Panc1 (cell line): Measurements from ENCODE around the gene GTF2H1. TPM values are rescaled to one million over a fixed set of nuclear protein-coding genes. Genes with fewer than 3 reads are reported as not detected.

Experiments used
- ATAC-seq: fragments of 200-7000 bp; cut with Tn5 transposase; 2 replicates; pipeline ENCODE4 v1.9.1; 2020; ENCODE audit warnings: mild to moderate bottlenecking, moderate library complexity
- BruUV-seq: library from RNA; stranded (reverse); fragments of 400-500 nt; replicated peaks from 2 replicates; lab custom pipeline; 2021; lab: Mats Ljungman, UMichigan
- CTCF ChIA-PET: fragments of 300-600 bp; sonication (Branson Sonifier 250); formaldehyde crosslinking; loops from one replicate; lab custom pipeline; 2022; ENCODE audit warnings: antibody characterized with exemption; lab: Charles Lee
- POLR2A ChIA-PET: fragments of 300-600 bp; sonication (Branson Sonifier 250); formaldehyde crosslinking; loops from one replicate; lab custom pipeline; 2022; ENCODE audit warnings: antibody characterized with exemption; lab: Charles Lee
- DNase-seq: peaks from one replicate; pipeline ENCODE4 v3.0.0-alpha.2; 2010; ENCODE audit warnings: low read depth, low spot score
- H3K27ac ChIP-seq: 2 replicates; pipeline ENCODE4 v1.5.1; 2011; ENCODE audit warnings: mild to moderate bottlenecking, low read length, inconsistent platforms
- H3K27me3 ChIP-seq: fragments of 200-500 bp; sonication (Bioruptor generic); 2 replicates; pipeline ENCODE4 v1.6.0; 2014; ENCODE audit warnings: low read length, inconsistent platforms; ENCODE audit not compliant: control insufficient read depth, insufficient read depth
- H3K36me3 ChIP-seq: fragments of 200-500 bp; sonication (Bioruptor generic); 2 replicates; pipeline ENCODE4 v1.5.1; 2014; ENCODE audit warnings: inconsistent platforms, mild to moderate bottlenecking, low read length, moderate library complexity; ENCODE audit not compliant: control insufficient read depth, insufficient read depth
- H3K4me1 ChIP-seq: 2 replicates; pipeline ENCODE4 v1.5.1; 2011; ENCODE audit warnings: inconsistent platforms, mild to moderate bottlenecking, low read length, moderate library complexity; ENCODE audit not compliant: control insufficient read depth, insufficient read depth
- H3K4me3 ChIP-seq, 2 experiments: 2 replicates each; pipeline ENCODE4 v1.5.1; 2011 to 2012; ENCODE audit warnings: low read depth in 2 of 2, low read length in 2 of 2, mild to moderate bottlenecking in 2 of 2, inconsistent platforms in 1 of 2, moderate library complexity in 1 of 2
- H3K9me3 ChIP-seq: fragments of 200-500 bp; sonication (Bioruptor generic); 2 replicates; pipeline ENCODE4 v1.5.1; 2014; ENCODE audit warnings: low read depth, mild to moderate bottlenecking, inconsistent platforms, low read length, moderate library complexity; ENCODE audit not compliant: control insufficient read depth, insufficient read depth
- CTCF ChIP-seq: fragments of 450-650 bp; IDR thresholded peaks from 2 replicates; pipeline ENCODE4 v1.5.1; 2017; ENCODE audit warnings: mild to moderate bottlenecking
- POLR2AphosphoS5 ChIP-seq: IDR thresholded peaks from 2 replicates; pipeline ENCODE4 v1.6.1; 2012; ENCODE audit warnings: mild to moderate bottlenecking, low read depth, low read length, moderate library complexity
- REST ChIP-seq, 2 experiments: IDR thresholded peaks; 2 replicates each; pipeline ENCODE4 v1.6.1; 2011 to 2012; ENCODE audit warnings: low read depth in 2 of 2, control low read depth in 1 of 2, low read length in 1 of 2, mild to moderate bottlenecking in 1 of 2, moderate library complexity in 1 of 2; ENCODE audit not compliant: insufficient read depth in 1 of 2
- SIN3A ChIP-seq: IDR thresholded peaks from 2 replicates; pipeline ENCODE4 v1.6.1; 2012; ENCODE audit warnings: low read depth, mild to moderate bottlenecking, low read length, moderate library complexity, borderline replicate concordance; ENCODE audit not compliant: insufficient read depth
- TCF7L2 ChIP-seq: IDR thresholded peaks from 2 replicates; pipeline ENCODE4 v1.6.1; 2011; ENCODE audit warnings: mild to moderate bottlenecking, low read depth, low read length, inconsistent platforms
- in situ Hi-C: cut with HindIII; loops from 2 replicates; pipeline ENCODE4 v1.10.0; 2016; ENCODE audit warnings: low sequenced_read_pairs, low pct_unique_long_range_greater_than_20kb
- intact Hi-C: fragments of 100-400 bp; cut with micrococcal nuclease; formaldehyde crosslinking; loops from one replicate; pipeline ENCODE4 v1.10.0; 2022; ENCODE audit not compliant: unreplicated experiment
- total RNA-seq: library from RNA; stranded (reverse); gene quantifications from one replicate; pipeline ENCODE4 v1.2.1, GENCODE V29; 2021; ENCODE audit not compliant: unreplicated experiment

The GTF2H1 gene
- total RNA-seq, 1 experiment from 2014 or later, result 60.6 TPM

- Histone ChIP-seq H3K27me3 (no peaks in the 10 kb centered on the region), H3K9me3 (no peaks in the 10 kb centered on the region), H3K4me1 (no peaks in the 10 kb centered on the region), H3K27ac (no peak overlapping the region), H3K36me3 (peaks cover 48% of the 10 kb centered on the region), H3K4me3 (no peak overlapping the region)
- DNase-seq (no peak), ATAC-seq (no peak)
- intact Hi-C loops, result no loop called here
- BruUV-seq, result no TSS peak
- ChIA-PET POLR2A (no interaction called here), CTCF (no interaction called here)
- no peak for TF ChIP-seq CTCF
- TF ChIP-seq REST (IDR thresholded peaks at IDR 0.05; ENCODE audit: insufficient read depth in 1 of 2, low read depth in 2 of 2, low read length in 1 of 2), result no peak
- no peak for TF ChIP-seq SIN3A
- TF ChIP-seq TCF7L2, result no peak
- no peak for TF ChIP-seq POLR2AphosphoS5
- in situ Hi-C loops, result no loop called here
Measured at GRCh38 chr11:18358646-18359045, 36.3 kb downstream of the GTF2H1 start.

- TF ChIP-seq POLR2AphosphoS5, result no peak
- peaks cover 46% of the 10 kb centered on the region for H3K36me3 ChIP-seq
- DNase-seq, result no peak
Measured at GRCh38 chr11:18361154-18361553, 38.8 kb downstream of the GTF2H1 start.

GRCh38 chr11:18364495-18365073, 42.2 kb downstream of the GTF2H1 start:
- ATAC-seq, result no peak
- in situ Hi-C loops (no loop called here), intact Hi-C loops (no loop called here)
- Histone ChIP-seq H3K4me1 (no peaks in the 10 kb centered on the region), H3K4me3 (no peak overlapping the region), H3K9me3 (no peaks in the 10 kb centered on the region), H3K36me3 (peaks cover 39% of the 10 kb centered on the region; the same call in 1 of the 2 replicates), H3K27me3 (no peaks in the 10 kb centered on the region), H3K27ac (no peak overlapping the region)
- CTCF ChIA-PET, result no interaction called here
- BruUV-seq, result no TSS peak
- no peak for DNase-seq
- TF ChIP-seq POLR2AphosphoS5 (no peak), SIN3A (no peak), TCF7L2 (no peak), CTCF (no peak), REST (IDR thresholded peaks at IDR 0.05; ENCODE audit: insufficient read depth in 1 of 2, low read depth in 2 of 2, low read length in 1 of 2) (no peak)
- POLR2A ChIA-PET, result interaction anchor here (0.6 kb wide), 1 partner anchor 16 kb away, joined by 4 read pairs; no protein-coding TSS in a partner anchor

More at GRCh38 chr11:18361154-18361553, 38.8 kb downstream of the GTF2H1 start:
- no TSS peak for BruUV-seq
- in situ Hi-C loops, result no loop called here
- ChIA-PET CTCF (no interaction called here), POLR2A (no interaction called here)
- no peaks in the 10 kb centered on the region for H3K27me3 ChIP-seq
- intact Hi-C loops, result no loop called here
- no peak overlapping the region for H3K4me3 ChIP-seq
- H3K4me1 ChIP-seq, result no peaks in the 10 kb centered on the region
- H3K27ac ChIP-seq, result no peak overlapping the region
- H3K9me3 ChIP-seq, result no peaks in the 10 kb centered on the region
- no peak for ATAC-seq
